ENCODE results near the gene KRTAP4-5. TPM values are rescaled to one million over a fixed set of nuclear protein-coding genes. Genes with fewer than 3 reads are reported as not detected.
"Not testable (repeated sequence)": the region's sequence is repeated elsewhere in the genome, so short reads cannot be mapped to it uniquely, and the experiment has no call there.

Gene KRTAP4-5
- total and polyA plus RNA-seq, 7 donors = not detected

DNA sequence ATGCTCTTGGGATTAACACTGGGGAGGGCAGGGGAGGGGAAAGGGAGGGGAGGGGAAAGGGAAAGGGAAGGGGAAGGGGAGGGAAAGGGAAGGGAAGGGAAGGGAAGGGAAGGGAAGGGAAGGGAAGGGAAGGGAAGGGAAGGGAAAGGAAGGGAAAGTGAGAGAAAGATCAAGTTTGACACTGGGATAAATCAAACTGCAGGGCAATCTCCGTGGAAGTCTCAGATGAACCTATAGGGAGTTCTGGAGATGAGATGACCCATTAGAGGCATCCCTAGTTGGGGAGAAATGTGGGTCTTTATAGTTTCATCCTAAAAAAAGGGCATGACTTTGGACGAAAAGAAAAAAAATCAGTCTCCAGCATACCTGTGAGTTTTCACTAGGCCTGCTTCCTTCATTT, 27.9 kb downstream of the KRTAP4-5 start:
- no peaks in the 10 kb centered on the region for H3K4me1 ChIP-seq
- no peaks in the 10 kb centered on the region for H3K36me3 ChIP-seq (ENCODE audit: insufficient read depth in 1 of 2, low read depth in 1 of 2)
- DNase-seq (no peak), ATAC-seq (no peak)
- no peaks in the 10 kb centered on the region for H3K9me3 ChIP-seq
- TF ChIP-seq, protein P1, sequence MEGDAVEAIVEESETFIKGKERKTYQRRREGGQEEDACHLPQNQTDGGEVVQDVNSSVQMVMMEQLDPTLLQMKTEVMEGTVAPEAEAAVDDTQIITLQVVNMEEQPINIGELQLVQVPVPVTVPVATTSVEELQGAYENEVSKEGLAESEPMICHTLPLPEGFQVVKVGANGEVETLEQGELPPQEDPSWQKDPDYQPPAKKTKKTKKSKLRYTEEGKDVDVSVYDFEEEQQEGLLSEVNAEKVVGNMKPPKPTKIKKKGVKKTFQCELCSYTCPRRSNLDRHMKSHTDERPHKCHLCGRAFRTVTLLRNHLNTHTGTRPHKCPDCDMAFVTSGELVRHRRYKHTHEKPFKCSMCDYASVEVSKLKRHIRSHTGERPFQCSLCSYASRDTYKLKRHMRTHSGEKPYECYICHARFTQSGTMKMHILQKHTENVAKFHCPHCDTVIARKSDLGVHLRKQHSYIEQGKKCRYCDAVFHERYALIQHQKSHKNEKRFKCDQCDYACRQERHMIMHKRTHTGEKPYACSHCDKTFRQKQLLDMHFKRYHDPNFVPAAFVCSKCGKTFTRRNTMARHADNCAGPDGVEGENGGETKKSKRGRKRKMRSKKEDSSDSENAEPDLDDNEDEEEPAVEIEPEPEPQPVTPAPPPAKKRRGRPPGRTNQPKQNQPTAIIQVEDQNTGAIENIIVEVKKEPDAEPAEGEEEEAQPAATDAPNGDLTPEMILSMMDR (IDR thresholded peaks at IDR 0.05) = no peak
- no peak overlapping the region for H3K27ac ChIP-seq
- 78 to 92% (median 87%) methylated on average over 2 of the region's 2 CpGs for WGBS, 3 donors
- intact Hi-C loops (cut with DNase I) = no loop called here
- no peak overlapping the region for H3K4me3 ChIP-seq
- peaks cover 0 to 9% (median 0%) of the 10 kb centered on the region in 3 donors for H3K27me3 ChIP-seq (ENCODE audit: insufficient read depth in 3 of 3, low read length in 2 of 3)

DNA sequence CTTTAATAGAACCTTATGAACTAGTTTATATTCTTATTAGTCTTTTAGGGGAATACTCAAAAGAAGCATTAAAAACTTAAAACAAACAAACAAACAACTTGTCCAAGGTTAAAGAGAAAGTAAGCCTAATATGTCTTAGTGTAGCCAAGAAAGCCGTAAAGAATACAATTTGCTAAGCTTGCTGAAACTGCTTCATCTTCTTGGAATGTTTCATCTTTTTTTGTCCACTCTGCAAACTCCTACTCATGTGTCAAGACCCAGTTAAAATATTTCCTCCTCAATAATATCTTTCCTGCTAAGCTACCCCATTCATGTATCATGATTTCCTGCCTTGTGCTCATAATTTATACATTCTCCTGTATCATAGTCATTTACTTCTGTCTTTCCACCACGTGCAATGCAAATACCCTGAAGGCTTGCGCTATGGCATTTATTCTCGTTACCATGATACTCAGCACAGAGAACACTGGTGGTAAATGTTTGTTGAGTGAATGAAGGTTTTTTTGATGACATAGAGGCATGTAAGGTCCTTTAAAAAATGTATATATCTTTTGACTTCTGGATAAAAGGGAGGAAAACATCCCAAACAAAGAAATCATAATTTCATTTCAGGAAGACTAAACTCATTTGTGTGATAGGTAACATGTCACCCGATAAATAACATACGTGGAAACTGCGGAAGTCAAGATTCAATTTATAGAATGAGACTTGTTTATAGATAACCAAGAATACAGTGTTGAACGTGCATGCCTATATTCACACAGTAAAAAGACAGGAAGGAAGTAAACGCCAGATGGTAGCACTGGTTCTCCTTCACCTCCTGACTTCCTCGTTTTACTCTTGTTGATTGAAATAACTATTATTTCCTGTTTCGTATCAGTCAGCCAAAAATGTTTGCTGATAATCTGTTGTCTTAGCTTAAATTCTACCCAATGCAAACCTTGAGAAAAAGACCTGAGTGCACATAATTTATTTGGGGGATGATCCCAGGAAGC, 29.6 kb downstream of the KRTAP4-5 start:
- ATAC-seq; H3K27ac ChIP-seq; H3K4me3 ChIP-seq; intact Hi-C loops (cut with DNase I); H3K36me3 ChIP-seq (ENCODE audit: insufficient read depth in 1 of 2, low read depth in 1 of 2); H3K4me1 ChIP-seq; DNase-seq; H3K9me3 ChIP-seq: not testable (repeated sequence)
- 50 to 67% (median 61%) methylated on average over 11 of the region's 11 CpGs for WGBS, 3 donors
- H3K27me3 ChIP-seq (ENCODE audit: insufficient read depth in 3 of 3, low read length in 2 of 3) = peaks cover 0 to 14% (median 0%) of the 10 kb centered on the region in 3 donors

DNA sequence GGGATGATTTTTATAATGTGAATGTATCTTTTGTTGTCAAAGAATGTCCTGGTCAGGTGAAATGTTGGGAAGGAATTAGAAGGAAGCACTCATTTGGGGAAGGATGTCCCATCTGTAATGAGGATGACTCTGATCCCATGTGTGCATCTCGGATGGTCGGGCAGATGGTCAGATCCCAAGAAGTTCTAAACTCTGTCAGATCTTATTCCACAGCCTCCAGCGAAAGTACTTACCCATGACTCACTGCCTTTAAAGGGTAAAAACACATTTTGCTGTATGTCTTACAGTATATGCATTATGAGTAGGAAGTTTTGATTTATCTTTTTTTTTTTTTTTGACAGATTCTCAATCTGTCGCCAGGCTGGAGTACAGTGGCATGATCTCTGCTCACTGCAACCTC, 30.9 kb downstream of the KRTAP4-5 start:
- peaks cover 0 to 14% (median 0%) of the 10 kb centered on the region in 3 donors for H3K27me3 ChIP-seq (ENCODE audit: insufficient read depth in 3 of 3, low read length in 2 of 3)
- no peaks in the 10 kb centered on the region for H3K4me1 ChIP-seq
- intact Hi-C loops (cut with DNase I) = no loop called here
- TF ChIP-seq, protein P1 (IDR thresholded peaks at IDR 0.05) = no peak
- ATAC-seq = no peak
- H3K27ac ChIP-seq = no peak overlapping the region
- no peaks in the 10 kb centered on the region for H3K36me3 ChIP-seq (ENCODE audit: insufficient read depth in 1 of 2, low read depth in 1 of 2)
- no peak overlapping the region for H3K4me3 ChIP-seq
- H3K9me3 ChIP-seq = no peaks in the 10 kb centered on the region
- no peak for DNase-seq
- WGBS, 3 donors = 89% methylated on average over 4 of the region's 4 CpGs

DNA sequence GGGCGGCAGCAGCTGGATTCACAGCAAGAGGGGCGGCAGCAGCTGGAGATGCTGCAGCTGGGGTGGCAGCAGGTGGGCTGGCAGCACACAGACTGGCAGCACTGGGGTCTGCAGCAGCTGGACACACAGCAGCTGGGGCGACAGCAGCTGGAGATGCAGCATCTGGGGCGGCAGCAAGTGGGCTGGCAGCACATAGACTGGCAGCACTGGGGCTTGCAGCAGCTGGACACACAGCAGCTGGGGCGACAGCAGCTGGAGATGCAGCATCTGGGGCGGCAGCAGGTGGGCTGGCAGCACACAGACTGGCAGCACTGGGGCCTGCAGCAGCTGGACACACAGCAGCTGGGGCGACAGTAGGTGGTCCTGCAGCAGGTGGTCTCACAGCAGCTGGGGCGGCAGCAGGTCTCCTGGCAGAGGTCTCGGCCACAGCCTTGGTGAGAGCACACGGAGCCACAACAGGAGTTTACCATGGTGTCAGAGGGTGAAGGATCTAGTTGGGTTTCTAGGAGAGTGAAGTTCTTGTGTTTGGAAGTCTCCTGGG, 31.7 kb downstream of the KRTAP4-5 start, which contains the start of gene KRTAP4-11:
KRTAP4-11 (minus strand) TSS at position 528 of the 541 bp plus-strand sequence; CDS start at position 470, 58 bp downstream.
- H3K9me3 ChIP-seq; H3K36me3 ChIP-seq (ENCODE audit: insufficient read depth in 1 of 2, low read depth in 1 of 2); ATAC-seq; H3K27ac ChIP-seq; H3K4me3 ChIP-seq; DNase-seq; H3K4me1 ChIP-seq; intact Hi-C loops (cut with DNase I): not testable (repeated sequence)
- peaks cover 0 to 11% (median 0%) of the 10 kb centered on the region in 3 donors for H3K27me3 ChIP-seq (ENCODE audit: insufficient read depth in 3 of 3, low read length in 2 of 3)
- 54 to 82% (median 74%) methylated on average over 8 to 10 of the region's 10 CpGs for WGBS, 3 donors

DNA sequence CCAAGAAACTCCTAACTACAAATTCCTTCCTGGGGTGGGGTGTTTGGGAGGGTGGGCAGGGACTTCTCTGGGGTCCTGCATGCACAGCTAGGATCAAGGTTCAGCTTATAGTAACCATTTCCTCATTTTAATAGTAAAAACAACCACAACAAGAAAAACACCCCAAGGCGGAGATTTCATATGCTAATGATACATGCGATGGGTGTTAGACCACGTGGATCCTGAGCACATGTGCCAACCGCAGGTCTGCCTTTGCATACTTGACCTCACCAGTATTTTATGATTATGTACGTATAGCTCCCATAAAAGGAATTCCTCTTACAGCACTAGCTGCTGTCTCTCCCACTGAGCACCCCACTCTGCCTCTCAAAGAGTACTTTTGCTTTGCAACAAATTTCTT, 33.3 kb downstream of the KRTAP4-5 start:
- ATAC-seq (no peak), DNase-seq (no peak)
- no peak overlapping the region for H3K27ac ChIP-seq
- no peaks in the 10 kb centered on the region for H3K36me3 ChIP-seq (ENCODE audit: insufficient read depth in 1 of 2, low read depth in 1 of 2)
- no peaks in the 10 kb centered on the region for H3K4me1 ChIP-seq
- TF ChIP-seq, protein P1 (IDR thresholded peaks at IDR 0.05) = no peak
- no peak overlapping the region for H3K4me3 ChIP-seq
- H3K9me3 ChIP-seq = no peaks in the 10 kb centered on the region
- intact Hi-C loops (cut with DNase I) = no loop called here
- 57 to 72% (median 64%) methylated on average over 5 of the region's 5 CpGs for WGBS, 3 donors
- peaks cover 0 to 8% (median 0%) of the 10 kb centered on the region in 3 donors for H3K27me3 ChIP-seq (ENCODE audit: insufficient read depth in 3 of 3, low read length in 2 of 3)

Measured in psoas muscle (tissue), 8 donors.